Limb (tissue), 2 donors: Measurements from ENCODE around the gene SLC35F1.

Source experiments
- DNase-seq, 2 donors: peaks; one replicate each; pipeline ENCODE4 v3.0.0-alpha.2; 2016; ENCODE audit errors: extremely low spot score in 2 of 2

Gene SLC35F1

GRCh38 chr6:118354641-118355040, 447.6 kb downstream of the SLC35F1 start:
- no peak for DNase-seq

GRCh38 chr6:118356054-118356453, 449.0 kb downstream of the SLC35F1 start:
- DNase-seq: no peak

GRCh38 chr6:118356686-118357085, 449.6 kb downstream of the SLC35F1 start:
- DNase-seq: no peak
